AG09319 (cell line): ENCODE data around the gene FLT4.

Experiments
- DNase-seq: peaks from one replicate; pipeline ENCODE4 v3.0.0-alpha.2; 2010; ENCODE audit warnings: low read depth; ENCODE audit errors: extremely low read depth
- TF ChIP-seq, protein P1 (sequence below): IDR thresholded peaks from 2 replicates; pipeline ENCODE4 v1.5.1; 2011; ENCODE audit warnings: low read depth, mild to moderate bottlenecking, inconsistent platforms, low read length, moderate library complexity

The FLT4 gene

DNA sequence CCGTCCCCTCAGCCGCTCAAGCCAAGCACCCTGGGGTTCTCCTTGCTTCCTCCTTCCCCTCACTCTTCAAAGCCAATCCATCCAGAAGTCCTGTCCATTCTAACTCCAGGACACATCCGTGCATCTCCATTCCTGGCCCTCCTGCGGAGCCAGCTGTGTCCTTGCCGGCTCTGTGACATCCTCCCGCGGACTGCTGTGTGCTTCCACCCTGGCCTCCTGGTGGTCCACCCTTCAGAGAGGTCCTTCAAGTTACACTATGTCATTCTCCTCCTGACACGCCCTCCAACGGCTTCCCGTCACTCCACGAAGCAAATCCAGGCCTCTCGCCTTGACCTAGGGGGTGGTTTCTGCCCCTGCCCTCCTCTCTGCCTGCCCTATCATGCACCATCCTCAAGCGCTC, 45.1 kb downstream of the FLT4 start:
- TF ChIP-seq, protein P1, sequence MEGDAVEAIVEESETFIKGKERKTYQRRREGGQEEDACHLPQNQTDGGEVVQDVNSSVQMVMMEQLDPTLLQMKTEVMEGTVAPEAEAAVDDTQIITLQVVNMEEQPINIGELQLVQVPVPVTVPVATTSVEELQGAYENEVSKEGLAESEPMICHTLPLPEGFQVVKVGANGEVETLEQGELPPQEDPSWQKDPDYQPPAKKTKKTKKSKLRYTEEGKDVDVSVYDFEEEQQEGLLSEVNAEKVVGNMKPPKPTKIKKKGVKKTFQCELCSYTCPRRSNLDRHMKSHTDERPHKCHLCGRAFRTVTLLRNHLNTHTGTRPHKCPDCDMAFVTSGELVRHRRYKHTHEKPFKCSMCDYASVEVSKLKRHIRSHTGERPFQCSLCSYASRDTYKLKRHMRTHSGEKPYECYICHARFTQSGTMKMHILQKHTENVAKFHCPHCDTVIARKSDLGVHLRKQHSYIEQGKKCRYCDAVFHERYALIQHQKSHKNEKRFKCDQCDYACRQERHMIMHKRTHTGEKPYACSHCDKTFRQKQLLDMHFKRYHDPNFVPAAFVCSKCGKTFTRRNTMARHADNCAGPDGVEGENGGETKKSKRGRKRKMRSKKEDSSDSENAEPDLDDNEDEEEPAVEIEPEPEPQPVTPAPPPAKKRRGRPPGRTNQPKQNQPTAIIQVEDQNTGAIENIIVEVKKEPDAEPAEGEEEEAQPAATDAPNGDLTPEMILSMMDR = no peak
- DNase-seq = no peak

DNA sequence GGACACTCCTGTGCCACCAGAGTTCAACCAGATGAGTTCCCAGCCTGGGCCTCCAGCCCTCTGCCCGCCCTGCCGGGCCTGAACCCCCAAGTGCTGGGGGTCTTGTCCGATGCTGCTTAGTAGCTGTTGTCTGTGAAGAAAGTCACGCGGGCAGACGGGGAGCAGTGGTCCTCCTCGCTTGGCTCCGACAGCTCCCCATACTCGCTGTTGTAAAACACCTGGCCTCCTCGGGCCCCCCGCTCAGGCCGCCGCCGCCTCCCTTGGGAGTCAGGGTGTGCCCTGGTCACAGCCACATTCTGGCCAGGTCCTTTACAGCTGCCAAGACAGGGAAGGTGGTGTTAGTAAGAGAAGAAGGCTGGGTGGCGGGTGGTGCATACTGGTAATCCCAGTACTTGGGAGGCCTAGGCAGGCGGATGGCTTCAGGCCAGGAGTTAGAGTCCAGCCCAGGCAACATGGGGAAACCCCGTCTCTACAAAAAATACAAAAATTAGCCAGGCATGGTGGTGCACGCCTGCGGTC, 46.3 kb downstream of the FLT4 start:
- DNase-seq = no peak
- TF ChIP-seq, protein P1 = no peak

DNA sequence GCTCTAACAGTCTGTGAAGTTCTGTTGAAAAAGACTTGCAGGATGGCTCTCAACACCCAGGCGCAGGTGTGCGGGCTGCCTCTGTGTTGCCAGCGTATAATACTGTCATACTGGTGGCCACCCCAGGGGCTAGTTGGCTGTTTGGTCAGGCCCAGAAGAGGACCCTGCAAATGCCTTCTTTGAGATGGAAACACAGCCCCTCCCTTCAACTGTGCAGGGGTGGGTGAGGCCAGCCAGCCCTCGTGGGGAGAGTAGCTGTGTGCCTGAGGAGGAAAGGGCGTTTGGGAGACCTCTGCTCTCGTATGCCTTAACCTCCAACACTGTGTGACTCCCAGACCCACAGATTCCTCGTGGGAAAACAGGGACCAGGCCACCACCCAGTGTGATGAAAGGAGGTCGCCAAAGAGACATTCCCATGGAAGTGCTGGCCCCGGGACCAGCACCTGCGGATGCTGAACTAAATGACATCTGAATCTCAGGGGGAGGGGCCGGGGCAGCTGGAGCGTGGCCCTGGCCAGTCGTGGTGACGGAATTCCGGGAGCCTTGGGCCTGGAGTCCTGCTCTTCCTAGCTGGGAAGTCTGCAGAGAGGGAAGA, 46.8 kb downstream of the FLT4 start:
- DNase-seq = no peak
- TF ChIP-seq, protein P1 = no peak

- TF ChIP-seq, protein P1 = no peak
- no peak for DNase-seq
These were observed 47.6 kb downstream of the FLT4 start for GRCh38 chr5:180601591-180602480.

DNA sequence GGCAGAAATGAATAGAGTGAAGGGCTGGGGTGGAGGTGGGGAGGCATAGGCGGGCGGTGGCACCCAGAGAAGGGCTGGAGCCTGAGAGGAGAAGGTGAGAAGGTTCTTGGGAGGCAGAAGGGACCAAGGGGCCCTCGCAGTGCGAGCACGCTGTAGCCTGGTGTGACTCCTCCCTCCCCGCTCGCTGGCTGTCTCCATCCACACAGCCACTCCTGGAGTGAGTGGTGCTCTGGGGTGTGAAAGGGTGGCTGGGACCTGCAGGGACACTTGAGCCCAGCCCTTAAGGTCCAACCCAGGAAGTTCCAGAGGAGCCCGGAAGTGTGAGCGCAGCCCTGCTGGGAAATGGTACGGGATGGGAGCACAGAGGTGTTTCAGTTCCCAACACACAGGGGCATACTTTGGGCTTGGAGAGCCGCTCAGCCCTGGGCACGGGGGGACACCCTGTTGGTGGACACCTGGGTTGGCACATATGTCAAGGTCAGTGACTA, 48.8 kb downstream of the FLT4 start:
- DNase-seq = no peak
- TF ChIP-seq, protein P1 = no peak

- no peak for DNase-seq
- TF ChIP-seq, protein P1 = no peak
These were observed 49.3 kb downstream of the FLT4 start for GRCh38 chr5:180599981-180600553.

DNA sequence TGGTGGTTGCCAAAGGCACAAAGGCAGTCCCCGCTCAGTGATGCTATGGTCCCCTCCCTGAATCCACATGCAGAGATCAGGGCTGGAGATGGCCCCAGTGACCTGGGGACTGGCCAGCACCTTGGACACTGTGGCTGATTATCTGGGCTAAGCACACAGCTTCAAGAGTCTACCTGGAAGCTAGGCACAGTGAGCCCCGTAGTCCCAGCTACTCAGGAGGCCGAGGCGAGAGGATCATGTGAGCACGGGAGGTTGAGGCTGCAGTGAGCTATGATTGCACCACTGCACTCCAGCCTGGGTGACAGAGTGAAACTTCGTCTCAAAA, 49.8 kb downstream of the FLT4 start:
- TF ChIP-seq, protein P1 = no peak
- no peak for DNase-seq
